ENCODE measurements around the gene C16orf95.

DNA sequence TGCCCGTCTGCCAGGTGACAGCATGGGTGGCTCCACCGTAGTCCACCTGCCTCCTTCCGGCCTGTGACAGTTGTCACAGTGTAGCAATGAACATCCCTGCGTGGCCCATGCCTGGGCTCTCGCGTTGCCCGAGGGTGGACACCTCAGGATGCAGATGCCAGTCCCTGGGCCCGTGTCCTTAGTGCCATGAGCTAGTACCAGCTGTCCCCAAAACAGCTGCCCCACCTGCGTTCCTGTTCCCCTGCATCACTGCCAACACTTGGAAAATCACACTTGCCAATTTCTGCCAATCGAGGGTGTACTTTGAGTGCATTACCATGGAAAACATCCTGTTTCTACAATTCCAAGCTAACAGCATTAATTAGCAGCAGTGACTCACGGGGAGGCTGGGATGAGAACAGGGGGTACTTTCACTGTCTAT is 9.0 kb upstream of the C16orf95 start:
- TF ChIP-seq, protein P1, sequence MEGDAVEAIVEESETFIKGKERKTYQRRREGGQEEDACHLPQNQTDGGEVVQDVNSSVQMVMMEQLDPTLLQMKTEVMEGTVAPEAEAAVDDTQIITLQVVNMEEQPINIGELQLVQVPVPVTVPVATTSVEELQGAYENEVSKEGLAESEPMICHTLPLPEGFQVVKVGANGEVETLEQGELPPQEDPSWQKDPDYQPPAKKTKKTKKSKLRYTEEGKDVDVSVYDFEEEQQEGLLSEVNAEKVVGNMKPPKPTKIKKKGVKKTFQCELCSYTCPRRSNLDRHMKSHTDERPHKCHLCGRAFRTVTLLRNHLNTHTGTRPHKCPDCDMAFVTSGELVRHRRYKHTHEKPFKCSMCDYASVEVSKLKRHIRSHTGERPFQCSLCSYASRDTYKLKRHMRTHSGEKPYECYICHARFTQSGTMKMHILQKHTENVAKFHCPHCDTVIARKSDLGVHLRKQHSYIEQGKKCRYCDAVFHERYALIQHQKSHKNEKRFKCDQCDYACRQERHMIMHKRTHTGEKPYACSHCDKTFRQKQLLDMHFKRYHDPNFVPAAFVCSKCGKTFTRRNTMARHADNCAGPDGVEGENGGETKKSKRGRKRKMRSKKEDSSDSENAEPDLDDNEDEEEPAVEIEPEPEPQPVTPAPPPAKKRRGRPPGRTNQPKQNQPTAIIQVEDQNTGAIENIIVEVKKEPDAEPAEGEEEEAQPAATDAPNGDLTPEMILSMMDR (IDR thresholded peaks at IDR 0.05), result no peak
- no peak for TF ChIP-seq EZH2 (IDR thresholded peaks at IDR 0.05; ENCODE audit: borderline replicate concordance, insufficient read depth, low read depth, low read length, poor library complexity, severe bottlenecking)

All from B cell (primary cell).